SK-N-SH (cell line): Measurements from ENCODE around the gene CYP27A1. TPM values are rescaled to one million over a fixed set of nuclear protein-coding genes. Genes with fewer than 3 reads are reported as not detected.

ENCODE experiments used
- CTCF ChIA-PET: fragments of 300-600, 350-600 bp; formaldehyde crosslinking; extraction: SDS; loops from one replicate; lab custom pipeline; 2021; lab: Yijun Ruan, JAX
- POLR2A ChIA-PET: fragments of 350-600 bp; sonication (Branson Sonifier 250); formaldehyde crosslinking; extraction: SDS; loops from one replicate; lab custom pipeline; 2020; ENCODE audit warnings: antibody characterized with exemption, inconsistent platforms; lab: Yijun Ruan, JAX
- DNase-seq: peaks from one replicate; pipeline ENCODE4 v3.0.0; 2012
- H2AFZ ChIP-seq: fragments of 200-600 bp; sonication (generic); 2 replicates; pipeline ENCODE4 v1.8.1; 2016; ENCODE audit warnings: antibody characterized with exemption, mild to moderate bottlenecking, low read depth
- H3F3A ChIP-seq: fragments of 200-600 bp; sonication (generic); replicated peaks from 2 replicates; pipeline ENCODE3; 2016; ENCODE audit warnings: antibody characterized with exemption, mild to moderate bottlenecking; ENCODE audit not compliant: insufficient read depth
- H3K27ac ChIP-seq, 2 experiments: fragments of 200-500 bp in 1 of 2; fragments of 200-600 bp in 1 of 2; sonication (Bioruptor generic) in 1 of 2; sonication (generic), shearing (Covaris generic) in 1 of 2; 2 replicates each; pipeline versions ENCODE4 v1.5.1 to v1.6.1; 2014 to 2016; ENCODE audit warnings: low read depth in 2 of 2, inconsistent platforms in 1 of 2, low read length in 1 of 2, mild to moderate bottlenecking in 1 of 2, mixed read lengths in 1 of 2
- H3K27me3 ChIP-seq: fragments of 200-600 bp; sonication (generic), shearing (Covaris generic); 2 replicates; pipeline ENCODE4 v1.6.1; 2016; ENCODE audit warnings: mixed run types; ENCODE audit not compliant: insufficient read depth
- H3K36me3 ChIP-seq, 2 experiments: fragments of 200-500 bp in 1 of 2; fragments of 200-600 bp in 1 of 2; sonication (Bioruptor generic) in 1 of 2; sonication (generic) in 1 of 2; replicated peaks in 1 of 2; 2 replicates each; pipeline versions ENCODE3 to v1.5.1; 2014 to 2016; ENCODE audit warnings: low read length in 1 of 2, mild to moderate bottlenecking in 1 of 2; ENCODE audit not compliant: insufficient read depth in 2 of 2, control insufficient read depth in 1 of 2
- H3K4me1 ChIP-seq, 2 experiments: fragments of 200-500 bp in 1 of 2; fragments of 200-600 bp in 1 of 2; sonication (Bioruptor generic) in 1 of 2; sonication (generic), shearing (Covaris generic) in 1 of 2; 2 replicates each; pipeline versions ENCODE4 v1.5.1 to v1.6.1; 2014 to 2016; ENCODE audit warnings: low read depth in 1 of 2, low read length in 1 of 2, mixed run types in 1 of 2; ENCODE audit not compliant: insufficient read depth in 2 of 2, control insufficient read depth in 1 of 2
- H3K4me2 ChIP-seq: fragments of 200-600 bp; sonication (generic), shearing (Covaris generic); 2 replicates; pipeline ENCODE4 v1.6.1; 2017; ENCODE audit warnings: mixed run types
- H3K4me3 ChIP-seq, 2 experiments: fragments of 200-500 bp in 1 of 2; fragments of 200-600 bp in 1 of 2; sonication (Bioruptor generic) in 1 of 2; sonication (generic), shearing (Covaris generic) in 1 of 2; 2 replicates each; pipeline versions ENCODE4 v1.5.1 to v1.8.1; 2014 to 2016; ENCODE audit warnings: low read depth in 2 of 2, inconsistent platforms in 1 of 2, low read length in 1 of 2, mild to moderate bottlenecking in 1 of 2, mixed read lengths in 1 of 2, moderate library complexity in 1 of 2
- H3K79me2 ChIP-seq: fragments of 200-600 bp; sonication (generic); 2 replicates; pipeline ENCODE4 v1.8.1; 2017; ENCODE audit warnings: mild to moderate bottlenecking; ENCODE audit not compliant: insufficient read depth
- H3K9ac ChIP-seq: fragments of 200-600 bp; sonication (generic); 2 replicates; pipeline ENCODE4 v1.6.1; 2017; ENCODE audit warnings: mixed run types
- H3K9me2 ChIP-seq: fragments of 200-600 bp; sonication (generic); 2 replicates; pipeline ENCODE4 v1.6.1; 2017; ENCODE audit warnings: mixed run types
- H3K9me3 ChIP-seq: fragments of 200-600 bp; sonication (generic); 2 replicates; pipeline ENCODE4 v1.6.1; 2017; ENCODE audit warnings: mixed run types, mild to moderate bottlenecking, moderate library complexity
- H4K20me1 ChIP-seq: fragments of 200-600 bp; sonication (generic); 2 replicates; pipeline ENCODE4 v1.6.1; 2017; ENCODE audit warnings: mild to moderate bottlenecking, mixed run types; ENCODE audit not compliant: insufficient read depth
- ELF1 ChIP-seq: IDR thresholded peaks from 2 replicates; pipeline ENCODE4 v1.4.0; 2012
- EP300 ChIP-seq, 2 experiments: IDR thresholded peaks; 2 replicates each; pipeline versions ENCODE4 v1.4.0 to v1.6.1; 2012; ENCODE audit warnings: borderline replicate concordance in 1 of 2, low read depth in 1 of 2, low read length in 1 of 2
- EZH2phosphoT487 ChIP-seq: fragments of 200-600 bp; sonication (generic); IDR thresholded peaks from 2 replicates; pipeline ENCODE4 v1.6.1; 2017; ENCODE audit warnings: low read depth, mixed run types, mild to moderate bottlenecking, antibody characterized with exemption, moderate library complexity, borderline replicate concordance
- FOSL2 ChIP-seq: IDR thresholded peaks from 2 replicates; pipeline ENCODE4 v1.4.0; 2012; ENCODE audit warnings: low read depth, mild to moderate bottlenecking, moderate library complexity, borderline replicate concordance
- GATA2 ChIP-seq: sonication (generic); formaldehyde crosslinking; IDR thresholded peaks from 2 replicates; pipeline ENCODE4 v1.5.0; 2020; ENCODE audit warnings: mild to moderate bottlenecking, missing genetic modification reagents
- JUND ChIP-seq: IDR thresholded peaks from 2 replicates; pipeline ENCODE4 v1.4.0; 2012
- MEF2A ChIP-seq: IDR thresholded peaks from 2 replicates; pipeline ENCODE4 v1.4.0; 2012; ENCODE audit warnings: low read depth, borderline replicate concordance
- MXI1 ChIP-seq: IDR thresholded peaks from 2 replicates; pipeline ENCODE4 v1.6.1; 2012; ENCODE audit warnings: mild to moderate bottlenecking, low read depth, low read length, improper control_type of control experiment
- RAD21 ChIP-seq: IDR thresholded peaks from 2 replicates; pipeline ENCODE4 v1.6.1; 2012; ENCODE audit warnings: mild to moderate bottlenecking, low read length
- RCOR1 ChIP-seq: fragments of 150-350 bp; IDR thresholded peaks from 2 replicates; pipeline ENCODE4 v1.6.1; 2017; ENCODE audit warnings: antibody characterized with exemption, low read length
- RFX5 ChIP-seq: IDR thresholded peaks from 2 replicates; pipeline ENCODE4 v1.6.1; 2012; ENCODE audit warnings: mild to moderate bottlenecking, improper control_type of control experiment, low read length
- RXRA ChIP-seq: IDR thresholded peaks from 2 replicates; pipeline ENCODE4 v1.4.0; 2012; ENCODE audit warnings: low read depth, mild to moderate bottlenecking, borderline replicate concordance
- SMC3 ChIP-seq: IDR thresholded peaks from 2 replicates; pipeline ENCODE4 v1.6.1; 2012; ENCODE audit warnings: low read depth, low read length, improper control_type of control experiment
- TEAD4 ChIP-seq: IDR thresholded peaks from 2 replicates; pipeline ENCODE4 v1.4.0; 2012; ENCODE audit warnings: mild to moderate bottlenecking, borderline replicate concordance; ENCODE audit not compliant: insufficient read depth
- WGBS: methylation state at CpG from one replicate; pipeline ENCODE4 v1.1.6; 2017; ENCODE audit warnings: low lambda C conversion rate; 5-methylcytosine and 5-hydroxymethylcytosine counted together
- polyA plus RNA-seq, 3 experiments: library from polyadenylated mRNA; depleted of rRNA; stranded (reverse); fragments of >200 nt; gene quantifications; 2 replicates each; pipeline ENCODE4 v1.2.3, GENCODE V29; 2012
- TF ChIP-seq, protein P1 (sequence below): IDR thresholded peaks from 2 replicates; pipeline ENCODE4 v1.6.1; 2012; ENCODE audit warnings: mild to moderate bottlenecking, low read depth, low read length, moderate library complexity
- TF ChIP-seq, protein P2 (sequence below): fragments of 150-350 bp; IDR thresholded peaks from 2 replicates; pipeline ENCODE4 v1.6.1; 2016; ENCODE audit warnings: mild to moderate bottlenecking, low read depth, low read length

The CYP27A1 gene
- polyA plus RNA-seq, 1 of the 3 experiments (the other 2 are of a cell fraction): 0.54 TPM

DNA sequence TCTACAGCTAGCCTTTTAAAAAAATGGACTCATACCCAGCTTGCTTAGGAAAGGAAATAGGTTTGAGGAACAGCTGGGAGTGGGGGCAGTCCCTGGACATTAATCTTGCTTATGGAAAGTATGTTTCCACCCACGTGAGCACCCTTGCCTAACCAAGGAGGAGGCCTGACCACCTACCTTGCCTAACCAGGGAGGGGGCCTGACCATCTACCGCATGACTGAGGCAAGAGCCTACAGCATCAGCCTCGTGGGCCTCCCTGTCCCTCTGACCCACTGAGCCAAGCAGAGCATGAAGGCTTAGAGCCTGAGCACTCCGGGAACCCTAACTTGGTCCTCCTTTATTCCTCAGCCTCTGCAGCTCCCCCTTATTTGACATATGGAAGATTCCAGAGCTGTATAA lies 29.4 kb downstream of the CYP27A1 start:
- TF ChIP-seq MXI1: no peak
- TF ChIP-seq, protein P1, sequence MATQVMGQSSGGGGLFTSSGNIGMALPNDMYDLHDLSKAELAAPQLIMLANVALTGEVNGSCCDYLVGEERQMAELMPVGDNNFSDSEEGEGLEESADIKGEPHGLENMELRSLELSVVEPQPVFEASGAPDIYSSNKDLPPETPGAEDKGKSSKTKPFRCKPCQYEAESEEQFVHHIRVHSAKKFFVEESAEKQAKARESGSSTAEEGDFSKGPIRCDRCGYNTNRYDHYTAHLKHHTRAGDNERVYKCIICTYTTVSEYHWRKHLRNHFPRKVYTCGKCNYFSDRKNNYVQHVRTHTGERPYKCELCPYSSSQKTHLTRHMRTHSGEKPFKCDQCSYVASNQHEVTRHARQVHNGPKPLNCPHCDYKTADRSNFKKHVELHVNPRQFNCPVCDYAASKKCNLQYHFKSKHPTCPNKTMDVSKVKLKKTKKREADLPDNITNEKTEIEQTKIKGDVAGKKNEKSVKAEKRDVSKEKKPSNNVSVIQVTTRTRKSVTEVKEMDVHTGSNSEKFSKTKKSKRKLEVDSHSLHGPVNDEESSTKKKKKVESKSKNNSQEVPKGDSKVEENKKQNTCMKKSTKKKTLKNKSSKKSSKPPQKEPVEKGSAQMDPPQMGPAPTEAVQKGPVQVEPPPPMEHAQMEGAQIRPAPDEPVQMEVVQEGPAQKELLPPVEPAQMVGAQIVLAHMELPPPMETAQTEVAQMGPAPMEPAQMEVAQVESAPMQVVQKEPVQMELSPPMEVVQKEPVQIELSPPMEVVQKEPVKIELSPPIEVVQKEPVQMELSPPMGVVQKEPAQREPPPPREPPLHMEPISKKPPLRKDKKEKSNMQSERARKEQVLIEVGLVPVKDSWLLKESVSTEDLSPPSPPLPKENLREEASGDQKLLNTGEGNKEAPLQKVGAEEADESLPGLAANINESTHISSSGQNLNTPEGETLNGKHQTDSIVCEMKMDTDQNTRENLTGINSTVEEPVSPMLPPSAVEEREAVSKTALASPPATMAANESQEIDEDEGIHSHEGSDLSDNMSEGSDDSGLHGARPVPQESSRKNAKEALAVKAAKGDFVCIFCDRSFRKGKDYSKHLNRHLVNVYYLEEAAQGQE: no peak
- no peak for TF ChIP-seq GATA2
- no peak for TF ChIP-seq MEF2A
- TF ChIP-seq EP300 (IDR thresholded peaks at IDR 0.05; ENCODE audit: borderline replicate concordance in 1 of 2, low read depth in 1 of 2, low read length in 1 of 2): no peak
- TF ChIP-seq, protein P2, sequence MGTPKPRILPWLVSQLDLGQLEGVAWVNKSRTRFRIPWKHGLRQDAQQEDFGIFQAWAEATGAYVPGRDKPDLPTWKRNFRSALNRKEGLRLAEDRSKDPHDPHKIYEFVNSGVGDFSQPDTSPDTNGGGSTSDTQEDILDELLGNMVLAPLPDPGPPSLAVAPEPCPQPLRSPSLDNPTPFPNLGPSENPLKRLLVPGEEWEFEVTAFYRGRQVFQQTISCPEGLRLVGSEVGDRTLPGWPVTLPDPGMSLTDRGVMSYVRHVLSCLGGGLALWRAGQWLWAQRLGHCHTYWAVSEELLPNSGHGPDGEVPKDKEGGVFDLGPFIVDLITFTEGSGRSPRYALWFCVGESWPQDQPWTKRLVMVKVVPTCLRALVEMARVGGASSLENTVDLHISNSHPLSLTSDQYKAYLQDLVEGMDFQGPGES: no peak
- TF ChIP-seq EZH2phosphoT487: no peak
- no peak for TF ChIP-seq RXRA
- no peak for TF ChIP-seq ELF1
- TF ChIP-seq TEAD4: no peak
- TF ChIP-seq RFX5: no peak
- no peak for TF ChIP-seq SMC3
- TF ChIP-seq FOSL2: no peak
- no peak for TF ChIP-seq JUND
- TF ChIP-seq RCOR1: no peak
- TF ChIP-seq RAD21: no peak
- H3K9me2 ChIP-seq: no peaks in the 10 kb centered on the region
- no peaks in the 10 kb centered on the region for H4K20me1 ChIP-seq
- WGBS: no CpG with 5 or more reads among the region's 4 CpGs
- H3K27me3 ChIP-seq: no peaks in the 10 kb centered on the region
- no peaks in the 10 kb centered on the region for H3K79me2 ChIP-seq
- no peak overlapping the region for H3K27ac ChIP-seq
- DNase-seq: no peak
- ChIA-PET POLR2A (no interaction called here), CTCF (interaction anchor here (1.3 kb wide), 1 partner anchor 168 kb away, joined by 3 read pairs; no protein-coding TSS in a partner anchor)
- no peak overlapping the region for H3K4me2 ChIP-seq
- no peak overlapping the region for H3K9ac ChIP-seq
- H2AFZ ChIP-seq: no peak overlapping the region
- no peaks in the 10 kb centered on the region for H3K9me3 ChIP-seq
- H3K36me3 ChIP-seq: no peaks in the 10 kb centered on the region
- H3K4me1 ChIP-seq: no peaks in the 10 kb centered on the region; a peak in 1 of 4 replicates
- no peak overlapping the region for H3K4me3 ChIP-seq
- H3F3A ChIP-seq: no peaks in the 10 kb centered on the region
